IPS DF 4.7 (cell line): ENCODE results near the gene RAC2.
"Not testable (repeated sequence)": the region's sequence is repeated elsewhere in the genome, so short reads cannot be mapped to it uniquely, and the experiment has no call there.

Experiments
- DNase-seq: peaks from one replicate; pipeline ENCODE4 v3.0.0-alpha.2; 2013; ENCODE audit warnings: low spot score; ENCODE audit errors: extremely low read depth

Gene RAC2

GRCh38 chr22:37234736-37235711, 9.0 kb downstream of the RAC2 start:
- no peak for DNase-seq

GRCh38 chr22:37233751-37234631, 10.1 kb downstream of the RAC2 start:
- no peak for DNase-seq

GRCh38 chr22:37233371-37233750, 10.7 kb downstream of the RAC2 start:
- DNase-seq = not testable (repeated sequence)

GRCh38 chr22:37232140-37232998, 11.7 kb downstream of the RAC2 start:
- DNase-seq = no peak

GRCh38 chr22:37231406-37232139, 12.5 kb downstream of the RAC2 start:
- DNase-seq = no peak

GRCh38 chr22:37230673-37231405, 13.2 kb downstream of the RAC2 start:
- no peak for DNase-seq

GRCh38 chr22:37229805-37230672, 14.0 kb downstream of the RAC2 start:
- DNase-seq = no peak

- no peak for DNase-seq
Measured at GRCh38 chr22:37229012-37229804, 14.9 kb downstream of the RAC2 start.

- no peak for DNase-seq
Measured at GRCh38 chr22:37228106-37229011, 15.7 kb downstream of the RAC2 start.

- DNase-seq = no peak
Measured at GRCh38 chr22:37226514-37226913, 17.6 kb downstream of the RAC2 start.

GRCh38 chr22:37226087-37226486, 18.0 kb downstream of the RAC2 start:
- DNase-seq = no peak

GRCh38 chr22:37225481-37225880, 18.6 kb downstream of the RAC2 start:
- DNase-seq = no peak

GRCh38 chr22:37224757-37225420, 19.2 kb downstream of the RAC2 start:
- no peak for DNase-seq

GRCh38 chr22:37223965-37224551, 20.0 kb downstream of the RAC2 start:
- no peak for DNase-seq

GRCh38 chr22:37222440-37222971, 21.6 kb downstream of the RAC2 start:
- no peak for DNase-seq
